T-helper 1 cell treated with Interleukin-12 subunit alpha and Interleukin-12 subunit beta and Interleukin-4 antibody, amounts not matched to agents 30 μg/mL and 1 μg/mL, for 36 hours (primary cell): ENCODE data around the gene SDK1.

ENCODE experiments used
- H3K27ac Mint-ChIP-seq: one replicate; pipeline ENCODE4 v1.8.0; 2021; ENCODE audit warnings: mild to moderate bottlenecking, mixed read lengths
- H3K27me3 Mint-ChIP-seq: one replicate; pipeline ENCODE4 v1.8.0; 2021; ENCODE audit warnings: low read depth, mixed read lengths
- H3K36me3 Mint-ChIP-seq: one replicate; pipeline ENCODE4 v1.8.0; 2021; ENCODE audit warnings: low read depth, mixed read lengths
- H3K4me1 Mint-ChIP-seq: one replicate; pipeline ENCODE4 v1.8.0; 2021; ENCODE audit warnings: low read depth, mixed read lengths
- H3K4me3 Mint-ChIP-seq: one replicate; pipeline ENCODE4 v1.8.0; 2021; ENCODE audit warnings: mild to moderate bottlenecking, moderate library complexity, mixed read lengths
- H3K9me3 Mint-ChIP-seq: one replicate; pipeline ENCODE4 v1.8.0; 2021; ENCODE audit warnings: mixed read lengths

The SDK1 gene

GRCh38 chr7:3835109-3835508, 534.1 kb downstream of the SDK1 start:
- Mint-ChIP-seq H3K4me3 (no peak overlapping the region), H3K4me1 (no peaks in the 10 kb centered on the region), H3K9me3 (no peaks in the 10 kb centered on the region), H3K27me3 (no peaks in the 10 kb centered on the region), H3K36me3 (no peaks in the 10 kb centered on the region), H3K27ac (no peak overlapping the region)

GRCh38 chr7:3836855-3837254, 535.8 kb downstream of the SDK1 start:
- no peak overlapping the region for H3K27ac Mint-ChIP-seq
- H3K36me3 Mint-ChIP-seq: no peaks in the 10 kb centered on the region
- no peaks in the 10 kb centered on the region for H3K27me3 Mint-ChIP-seq
- H3K9me3 Mint-ChIP-seq: no peaks in the 10 kb centered on the region
- no peaks in the 10 kb centered on the region for H3K4me1 Mint-ChIP-seq
- no peak overlapping the region for H3K4me3 Mint-ChIP-seq

DNA sequence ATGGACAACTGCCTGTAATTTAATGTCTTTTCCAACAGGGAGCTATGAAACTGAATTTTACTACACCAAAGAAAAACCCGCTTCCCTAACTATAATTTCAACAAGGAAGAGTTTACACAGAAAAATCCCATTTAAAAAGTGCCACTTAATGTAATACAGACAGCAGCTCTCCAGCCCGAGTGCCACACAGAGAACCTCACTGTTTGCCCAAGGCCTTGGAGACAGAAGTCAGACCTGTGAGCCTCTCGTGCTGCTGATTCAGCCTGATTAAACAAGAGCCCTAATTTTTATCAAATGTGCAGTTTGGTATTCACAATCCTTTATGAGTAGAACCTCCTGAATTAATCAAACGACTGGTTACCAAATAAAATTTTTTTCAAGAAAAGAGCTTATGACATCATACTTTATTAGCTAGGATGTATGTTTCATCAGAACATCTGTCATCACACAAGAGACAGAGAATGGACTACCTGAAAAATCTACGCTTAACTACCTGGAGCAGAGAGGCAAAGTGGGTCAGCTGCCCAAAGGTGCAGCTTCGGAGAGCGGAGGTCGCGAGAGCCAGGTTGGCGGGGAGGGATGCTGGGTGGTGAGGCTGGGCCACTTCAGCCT, 543.6 kb downstream of the SDK1 start:
- H3K27me3 Mint-ChIP-seq: no peaks in the 10 kb centered on the region
- H3K9me3 Mint-ChIP-seq: no peaks in the 10 kb centered on the region
- H3K4me1 Mint-ChIP-seq: no peaks in the 10 kb centered on the region
- no peak overlapping the region for H3K27ac Mint-ChIP-seq
- no peaks in the 10 kb centered on the region for H3K36me3 Mint-ChIP-seq
- H3K4me3 Mint-ChIP-seq: no peak overlapping the region

DNA sequence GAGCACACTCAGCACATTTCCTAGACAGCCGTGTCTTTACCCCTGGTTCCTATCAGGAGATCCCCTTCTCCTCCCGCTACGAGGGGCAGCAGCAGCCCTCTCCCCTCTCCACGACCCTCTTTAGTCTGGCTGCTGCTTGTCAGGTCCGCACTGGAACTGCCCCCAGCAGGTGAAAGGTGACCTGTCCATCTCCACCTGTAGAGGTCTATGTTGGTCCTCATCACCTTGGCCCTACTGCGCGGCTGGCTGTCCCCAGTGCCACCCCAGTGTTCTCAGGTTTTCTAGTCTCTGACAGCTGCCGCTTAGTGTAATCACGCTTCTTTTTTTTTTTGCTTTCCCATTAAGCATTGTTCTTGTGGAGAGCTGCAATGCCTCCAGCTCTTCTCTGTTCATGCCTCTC, 545.7 kb downstream of the SDK1 start:
- H3K36me3 Mint-ChIP-seq: no peaks in the 10 kb centered on the region
- H3K27ac Mint-ChIP-seq: no peak overlapping the region
- no peaks in the 10 kb centered on the region for H3K27me3 Mint-ChIP-seq
- no peaks in the 10 kb centered on the region for H3K9me3 Mint-ChIP-seq
- no peak overlapping the region for H3K4me3 Mint-ChIP-seq
- no peaks in the 10 kb centered on the region for H3K4me1 Mint-ChIP-seq

DNA sequence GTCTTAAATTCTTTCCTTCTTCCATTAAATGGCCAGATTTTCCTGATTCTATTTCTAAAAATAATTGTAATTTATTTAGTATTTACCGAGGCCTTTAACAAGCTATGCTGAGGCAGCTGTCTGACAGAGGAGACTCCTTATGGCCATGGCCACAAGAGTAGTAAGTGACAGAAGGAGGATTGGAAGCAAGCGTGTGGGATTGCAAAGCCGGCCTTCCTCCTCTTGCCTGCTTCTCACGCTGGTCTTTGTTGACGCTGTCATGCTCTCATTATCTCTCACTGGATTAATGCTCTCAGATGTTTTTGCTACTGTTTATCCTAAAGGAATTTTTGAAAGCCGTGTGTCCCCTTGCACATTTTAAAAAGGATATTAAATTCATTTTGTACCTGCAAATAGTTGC, 546.3 kb downstream of the SDK1 start:
- H3K27ac Mint-ChIP-seq: no peak overlapping the region
- H3K4me1 Mint-ChIP-seq: no peaks in the 10 kb centered on the region
- no peaks in the 10 kb centered on the region for H3K9me3 Mint-ChIP-seq
- no peaks in the 10 kb centered on the region for H3K36me3 Mint-ChIP-seq
- H3K27me3 Mint-ChIP-seq: no peaks in the 10 kb centered on the region
- no peak overlapping the region for H3K4me3 Mint-ChIP-seq

DNA sequence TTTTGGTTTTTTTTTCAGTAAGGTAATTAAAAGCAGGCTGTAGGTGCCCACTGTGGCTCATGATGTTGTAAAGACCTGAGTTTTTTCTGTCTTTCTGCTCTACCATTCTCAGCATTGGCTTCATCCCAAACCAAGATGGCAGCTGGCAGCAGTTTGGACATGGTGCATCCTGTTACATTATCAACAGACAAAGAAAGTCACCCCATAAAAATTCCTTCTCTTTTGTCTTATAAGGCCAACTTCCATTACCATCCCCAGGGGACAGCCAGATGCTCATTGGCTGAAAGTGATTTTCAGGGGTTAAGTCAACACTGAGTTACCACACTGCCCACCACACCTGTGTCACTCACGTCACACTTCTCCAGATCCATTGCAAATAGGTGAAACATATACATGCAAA, 558.4 kb downstream of the SDK1 start:
- no peak overlapping the region for H3K27ac Mint-ChIP-seq
- no peaks in the 10 kb centered on the region for H3K27me3 Mint-ChIP-seq
- peaks cover 7% of the 10 kb centered on the region for H3K4me1 Mint-ChIP-seq
- peaks cover 7% of the 10 kb centered on the region for H3K9me3 Mint-ChIP-seq
- H3K4me3 Mint-ChIP-seq: no peak overlapping the region
- H3K36me3 Mint-ChIP-seq: no peaks in the 10 kb centered on the region

DNA sequence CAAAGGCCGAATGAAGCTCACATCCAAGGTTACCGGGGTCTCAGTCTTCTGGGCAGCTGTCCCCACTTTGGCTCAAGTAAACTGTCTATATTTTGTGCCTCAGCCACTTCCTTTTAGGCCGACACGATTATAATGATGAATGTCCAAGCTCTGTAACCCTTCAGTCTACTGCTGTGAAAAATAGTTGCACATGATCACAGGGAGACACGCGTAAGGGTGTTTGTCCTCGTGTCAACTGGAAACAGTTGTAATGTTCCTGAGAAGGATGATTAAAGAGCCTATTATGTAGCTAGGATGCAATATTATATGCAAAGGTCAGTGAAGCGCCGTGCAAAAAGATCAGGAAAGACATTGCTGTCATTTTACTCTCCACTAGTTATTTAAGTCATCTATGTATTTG, 559.9 kb downstream of the SDK1 start:
- peaks cover 7% of the 10 kb centered on the region for H3K4me1 Mint-ChIP-seq
- peaks cover 8% of the 10 kb centered on the region for H3K9me3 Mint-ChIP-seq
- H3K27me3 Mint-ChIP-seq: no peaks in the 10 kb centered on the region
- no peak overlapping the region for H3K4me3 Mint-ChIP-seq
- H3K27ac Mint-ChIP-seq: no peak overlapping the region
- no peaks in the 10 kb centered on the region for H3K36me3 Mint-ChIP-seq

GRCh38 chr7:3861386-3861785, 560.3 kb downstream of the SDK1 start:
- no peaks in the 10 kb centered on the region for H3K36me3 Mint-ChIP-seq
- no peak overlapping the region for H3K4me3 Mint-ChIP-seq
- no peaks in the 10 kb centered on the region for H3K27me3 Mint-ChIP-seq
- H3K27ac Mint-ChIP-seq: no peak overlapping the region
- H3K9me3 Mint-ChIP-seq: peaks cover 12% of the 10 kb centered on the region
- H3K4me1 Mint-ChIP-seq: peaks cover 7% of the 10 kb centered on the region

- no peaks in the 10 kb centered on the region for H3K36me3 Mint-ChIP-seq
- H3K27me3 Mint-ChIP-seq: no peaks in the 10 kb centered on the region
- no peak overlapping the region for H3K4me3 Mint-ChIP-seq
- H3K9me3 Mint-ChIP-seq: peaks cover 11% of the 10 kb centered on the region
- H3K27ac Mint-ChIP-seq: no peak overlapping the region
- H3K4me1 Mint-ChIP-seq: peaks cover 7% of the 10 kb centered on the region
Measured at GRCh38 chr7:3861941-3862340, 560.9 kb downstream of the SDK1 start.

DNA sequence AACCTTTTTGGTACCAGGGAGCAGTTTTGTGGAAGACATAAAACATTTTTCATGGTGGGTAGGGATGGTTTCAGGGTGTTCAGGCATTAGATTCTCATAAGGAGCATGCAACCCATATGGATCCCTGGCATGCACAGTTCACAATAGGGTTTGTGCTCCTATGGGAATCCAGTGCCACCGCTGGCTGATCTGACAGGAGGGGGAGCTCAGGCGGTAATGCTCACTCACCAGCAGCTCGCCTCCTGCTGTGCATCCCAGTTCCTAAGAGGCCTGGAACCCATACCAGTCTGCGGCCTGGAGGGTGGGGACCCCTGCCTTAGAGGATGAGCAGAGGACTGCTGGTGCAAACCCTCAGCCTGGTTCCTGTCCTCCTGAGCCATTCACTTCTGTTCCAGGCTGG, 561.7 kb downstream of the SDK1 start:
- no peak overlapping the region for H3K4me3 Mint-ChIP-seq
- no peaks in the 10 kb centered on the region for H3K36me3 Mint-ChIP-seq
- no peaks in the 10 kb centered on the region for H3K27me3 Mint-ChIP-seq
- peaks cover 9% of the 10 kb centered on the region for H3K9me3 Mint-ChIP-seq
- H3K27ac Mint-ChIP-seq: no peak overlapping the region
- H3K4me1 Mint-ChIP-seq: peaks cover 6% of the 10 kb centered on the region

DNA sequence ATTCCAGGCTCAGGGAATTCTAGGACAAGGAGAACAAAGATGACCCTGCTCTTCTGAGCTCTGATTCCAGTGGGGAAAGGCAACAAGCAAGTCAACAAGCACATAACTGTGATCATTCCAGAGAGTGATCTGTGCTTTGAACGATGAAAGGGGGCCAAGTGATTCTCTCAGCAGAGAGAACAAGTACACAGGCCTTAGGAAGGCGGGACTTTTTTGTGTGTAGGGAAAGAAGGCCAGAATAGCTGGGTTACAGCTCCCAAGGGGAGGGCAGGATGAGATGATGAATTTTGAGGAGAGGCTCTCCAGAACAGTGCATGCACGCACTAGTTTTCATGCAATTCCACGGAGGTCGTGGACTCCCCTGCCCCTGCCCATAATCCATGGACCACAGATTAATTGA, 565.2 kb downstream of the SDK1 start:
- H3K4me3 Mint-ChIP-seq: no peak overlapping the region
- H3K27me3 Mint-ChIP-seq: peaks cover 3% of the 10 kb centered on the region
- H3K4me1 Mint-ChIP-seq: peaks cover 6% of the 10 kb centered on the region
- no peak overlapping the region for H3K27ac Mint-ChIP-seq
- no peaks in the 10 kb centered on the region for H3K36me3 Mint-ChIP-seq
- peaks cover 9% of the 10 kb centered on the region for H3K9me3 Mint-ChIP-seq

GRCh38 chr7:3867863-3868262, 566.8 kb downstream of the SDK1 start:
- H3K36me3 Mint-ChIP-seq: no peaks in the 10 kb centered on the region
- H3K4me3 Mint-ChIP-seq: no peak overlapping the region
- peaks cover 9% of the 10 kb centered on the region for H3K9me3 Mint-ChIP-seq
- H3K4me1 Mint-ChIP-seq: no peaks in the 10 kb centered on the region
- H3K27me3 Mint-ChIP-seq: peaks cover 5% of the 10 kb centered on the region
- no peak overlapping the region for H3K27ac Mint-ChIP-seq

DNA sequence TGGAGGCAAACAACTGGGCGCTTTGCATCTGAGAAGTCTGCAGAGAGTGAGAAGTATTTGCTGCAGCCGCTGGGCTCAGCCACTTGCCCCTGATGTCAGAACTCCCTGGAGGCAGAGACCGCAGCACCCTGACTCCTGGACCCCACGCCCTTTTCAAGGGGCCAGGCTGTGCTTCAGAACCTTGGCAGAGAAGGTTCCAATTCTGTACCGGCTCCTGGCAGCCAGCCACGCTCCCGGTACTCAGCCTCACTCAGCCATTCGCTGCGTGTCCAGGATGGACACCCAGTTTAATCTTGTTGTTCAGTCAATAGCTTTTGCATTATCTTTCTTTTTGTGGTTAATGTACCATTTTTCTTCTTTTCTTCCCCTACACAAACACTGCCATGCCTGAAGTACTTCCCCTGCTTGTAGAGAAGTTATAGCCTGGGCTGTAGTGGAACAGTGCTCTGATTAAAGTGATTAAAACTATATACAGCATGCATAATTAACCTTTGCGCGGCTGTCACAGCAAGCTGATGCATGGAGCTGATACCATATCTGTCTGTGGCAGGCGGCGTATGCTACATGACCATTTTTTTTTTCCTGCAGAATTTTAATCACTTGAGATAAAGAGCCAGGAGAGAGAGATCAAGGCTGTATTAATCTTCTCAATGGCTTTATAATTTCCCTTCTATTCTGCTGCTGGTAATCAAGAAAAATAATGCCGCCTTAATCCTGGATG, 578.5 kb downstream of the SDK1 start:
- Mint-ChIP-seq H3K36me3 (no peaks in the 10 kb centered on the region), H3K4me1 (no peaks in the 10 kb centered on the region), H3K4me3 (no peak overlapping the region), H3K27ac (no peak overlapping the region), H3K9me3 (no peaks in the 10 kb centered on the region), H3K27me3 (peaks cover 2% of the 10 kb centered on the region)

DNA sequence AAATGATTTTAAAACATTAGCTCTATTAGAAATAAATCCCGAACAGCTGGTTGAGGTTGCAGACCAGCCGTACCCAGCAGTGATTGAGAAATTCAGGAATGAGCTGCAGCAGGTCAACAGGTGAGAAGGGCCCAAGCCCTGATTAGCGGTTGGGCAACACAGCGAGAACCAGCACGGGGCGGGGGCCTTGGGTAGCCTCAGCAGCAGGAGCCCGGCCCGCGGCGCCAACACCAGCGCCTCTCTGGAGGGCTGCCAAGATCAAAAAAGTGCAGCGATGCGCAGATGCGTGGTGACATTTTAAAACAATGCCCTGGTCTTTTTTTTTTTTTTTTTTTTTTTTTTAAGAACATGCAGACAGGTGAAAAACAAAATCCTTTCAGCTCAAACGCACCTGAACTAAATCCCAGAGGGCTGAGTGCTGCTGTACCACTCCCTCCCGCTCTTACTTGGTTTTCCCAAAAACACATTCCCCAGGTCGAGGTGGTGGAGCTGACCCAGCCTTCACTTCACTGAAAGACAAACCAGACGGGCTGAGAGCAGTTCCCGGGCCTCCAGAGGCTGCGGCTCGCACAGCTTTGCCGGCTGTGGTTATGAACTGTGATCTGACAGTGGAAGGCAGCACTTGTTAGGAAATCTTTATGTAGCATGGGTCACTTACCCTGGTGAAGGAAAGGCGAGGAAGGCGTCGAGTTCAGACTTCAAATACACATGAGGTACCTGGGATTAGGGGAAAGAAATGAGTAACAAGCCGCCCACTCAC, 579.4 kb downstream of the SDK1 start:
- no peak overlapping the region for H3K27ac Mint-ChIP-seq
- H3K4me3 Mint-ChIP-seq: no peak overlapping the region
- H3K4me1 Mint-ChIP-seq: no peaks in the 10 kb centered on the region
- no peaks in the 10 kb centered on the region for H3K36me3 Mint-ChIP-seq
- no peaks in the 10 kb centered on the region for H3K27me3 Mint-ChIP-seq
- no peaks in the 10 kb centered on the region for H3K9me3 Mint-ChIP-seq

GRCh38 chr7:3882782-3883181, 581.7 kb downstream of the SDK1 start:
- Mint-ChIP-seq H3K4me1 (no peaks in the 10 kb centered on the region), H3K36me3 (no peaks in the 10 kb centered on the region), H3K4me3 (no peak overlapping the region)

More at GRCh38 chr7:3882782-3883181, 581.7 kb downstream of the SDK1 start:
- Mint-ChIP-seq H3K27ac (no peak overlapping the region), H3K9me3 (no peaks in the 10 kb centered on the region), H3K27me3 (no peaks in the 10 kb centered on the region)
